LNCAP (cell line): ENCODE data around the gene STAP2.

ENCODE experiments used
- TF ChIP-seq, protein P1 (sequence below): fragments of 450-650 bp; IDR thresholded peaks from 2 replicates; pipeline ENCODE4 v1.5.1; 2017; ENCODE audit warnings: mild to moderate bottlenecking

The STAP2 gene

DNA sequence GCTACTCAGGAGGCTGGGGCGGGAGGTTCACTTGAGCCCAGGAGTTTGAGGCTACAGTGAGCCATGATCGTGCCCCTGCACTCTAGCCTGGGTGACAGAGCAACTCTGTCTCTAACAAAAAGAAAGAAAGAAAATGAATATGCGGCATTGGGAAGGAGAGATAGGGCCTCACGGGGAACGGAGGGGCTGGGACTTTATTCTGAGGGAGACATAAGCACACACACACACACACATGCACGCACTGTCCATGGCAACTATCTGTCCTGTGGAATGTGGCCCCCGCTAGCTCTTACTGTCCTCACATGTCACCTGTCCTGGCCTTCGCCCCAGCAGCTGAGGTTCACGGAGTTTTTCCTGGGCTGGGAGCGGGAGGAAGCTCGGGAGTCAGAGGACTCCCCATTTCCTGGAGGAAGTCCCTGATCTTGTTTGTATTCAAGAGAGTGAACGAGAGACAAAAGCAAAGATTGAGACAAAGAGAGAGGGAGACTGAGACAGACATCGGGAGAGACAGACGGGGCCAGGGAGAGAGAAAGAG is 654 bp downstream of the STAP2 start:
- TF ChIP-seq, protein P1, sequence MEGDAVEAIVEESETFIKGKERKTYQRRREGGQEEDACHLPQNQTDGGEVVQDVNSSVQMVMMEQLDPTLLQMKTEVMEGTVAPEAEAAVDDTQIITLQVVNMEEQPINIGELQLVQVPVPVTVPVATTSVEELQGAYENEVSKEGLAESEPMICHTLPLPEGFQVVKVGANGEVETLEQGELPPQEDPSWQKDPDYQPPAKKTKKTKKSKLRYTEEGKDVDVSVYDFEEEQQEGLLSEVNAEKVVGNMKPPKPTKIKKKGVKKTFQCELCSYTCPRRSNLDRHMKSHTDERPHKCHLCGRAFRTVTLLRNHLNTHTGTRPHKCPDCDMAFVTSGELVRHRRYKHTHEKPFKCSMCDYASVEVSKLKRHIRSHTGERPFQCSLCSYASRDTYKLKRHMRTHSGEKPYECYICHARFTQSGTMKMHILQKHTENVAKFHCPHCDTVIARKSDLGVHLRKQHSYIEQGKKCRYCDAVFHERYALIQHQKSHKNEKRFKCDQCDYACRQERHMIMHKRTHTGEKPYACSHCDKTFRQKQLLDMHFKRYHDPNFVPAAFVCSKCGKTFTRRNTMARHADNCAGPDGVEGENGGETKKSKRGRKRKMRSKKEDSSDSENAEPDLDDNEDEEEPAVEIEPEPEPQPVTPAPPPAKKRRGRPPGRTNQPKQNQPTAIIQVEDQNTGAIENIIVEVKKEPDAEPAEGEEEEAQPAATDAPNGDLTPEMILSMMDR: no peak

DNA sequence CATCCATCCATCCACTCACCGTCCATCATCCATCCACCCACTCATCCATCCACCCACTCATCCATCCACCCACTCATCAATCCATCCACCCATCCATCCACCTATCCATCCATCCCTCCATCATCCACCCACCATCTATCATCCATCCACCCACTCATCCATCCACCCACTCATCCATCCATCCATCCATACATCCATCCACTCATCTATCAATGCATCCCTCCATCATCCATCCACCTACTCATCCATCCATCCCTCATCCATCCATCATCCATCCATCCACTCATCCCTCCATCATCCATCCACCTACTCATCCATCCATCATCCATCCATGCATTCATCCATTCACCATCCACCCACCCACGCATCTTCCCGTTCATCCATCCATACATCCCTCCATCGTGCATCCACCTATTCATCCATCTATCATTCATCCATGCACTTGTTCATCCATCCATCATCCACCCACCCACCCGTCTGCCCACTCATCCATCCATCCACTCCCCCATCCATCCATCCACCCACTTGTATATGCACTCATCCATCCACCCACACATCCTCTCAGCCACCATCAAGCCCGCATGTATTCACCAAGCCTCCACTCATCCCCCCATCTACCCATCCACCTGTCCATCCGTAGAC is 3.6 kb downstream of the STAP2 start:
- TF ChIP-seq, protein P1: no peak

DNA sequence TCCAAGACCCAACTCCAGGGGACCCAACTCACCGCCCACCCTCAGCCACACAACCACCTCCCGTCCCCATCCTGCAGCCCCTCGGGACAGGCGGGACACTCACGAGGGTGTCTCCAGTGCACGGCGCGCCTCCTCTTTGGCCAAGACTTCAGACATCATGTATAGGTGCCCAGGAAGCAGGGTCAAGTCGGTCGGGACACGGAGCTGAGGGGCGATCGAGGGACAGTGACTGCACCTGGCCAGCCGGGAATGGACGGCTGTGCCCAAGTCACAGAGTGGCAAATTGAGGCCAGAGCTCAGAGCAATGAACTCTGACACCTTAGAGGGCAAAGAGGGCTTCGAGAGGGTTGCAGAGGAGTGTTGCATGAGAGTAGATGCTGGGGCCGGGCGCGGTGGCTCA is 8.8 kb downstream of the STAP2 start:
- TF ChIP-seq, protein P1: no peak

DNA sequence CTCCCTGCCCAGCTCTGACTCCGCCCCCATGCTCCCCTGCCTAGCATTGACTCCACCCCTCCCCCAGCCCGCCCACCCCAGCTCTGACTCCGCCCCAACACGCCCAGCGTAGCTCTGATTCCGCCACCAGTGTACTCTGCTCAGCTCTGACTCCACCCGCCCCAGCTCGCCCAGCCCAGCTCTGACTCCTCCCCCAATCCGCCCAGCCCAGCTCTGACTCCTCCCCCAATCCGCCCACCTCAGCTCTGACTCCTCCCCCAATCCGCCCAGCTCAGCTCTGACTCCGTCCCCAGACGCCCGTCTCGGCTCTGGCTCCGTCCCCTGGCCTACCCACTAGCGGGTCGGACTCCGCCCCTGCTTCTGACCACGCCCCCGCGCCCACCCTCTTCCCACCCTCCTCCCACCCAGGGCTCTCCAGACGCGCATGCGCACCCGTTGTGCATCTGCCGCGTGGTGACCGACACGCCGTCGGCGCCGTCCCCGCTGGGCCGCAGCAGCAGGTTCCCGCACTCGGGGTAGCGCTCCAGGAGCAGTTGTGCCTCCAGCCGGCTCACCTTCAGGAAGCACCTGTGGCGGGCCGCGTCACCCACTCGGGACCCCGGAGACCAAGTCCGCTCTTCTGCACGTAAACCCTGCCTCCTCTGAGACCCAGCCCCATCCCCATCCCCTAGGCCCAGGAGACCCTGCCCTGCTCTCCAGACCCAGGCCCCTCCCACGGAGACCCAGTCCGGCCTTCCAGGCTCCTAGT is 10.2 kb downstream of the STAP2 start:
- TF ChIP-seq, protein P1: no peak

DNA sequence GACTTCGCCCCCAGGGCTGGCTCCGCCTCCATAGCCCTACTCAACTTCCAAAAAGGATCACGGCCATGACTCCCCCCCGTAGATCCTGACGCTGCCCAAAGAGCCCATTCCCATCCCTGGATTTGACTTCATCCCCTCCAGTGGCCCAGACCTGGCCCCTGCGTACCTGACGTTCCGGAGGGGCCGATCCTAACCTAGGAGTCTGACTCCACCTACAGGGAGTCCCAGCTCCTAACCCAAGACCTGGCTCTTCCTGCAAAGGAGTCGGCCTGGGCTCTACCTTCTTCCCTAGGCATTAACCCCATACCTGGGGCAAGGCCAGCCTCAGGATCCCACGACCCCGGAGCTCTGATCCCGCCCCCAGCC is 10.8 kb downstream of the STAP2 start:
- TF ChIP-seq, protein P1: no peak

DNA sequence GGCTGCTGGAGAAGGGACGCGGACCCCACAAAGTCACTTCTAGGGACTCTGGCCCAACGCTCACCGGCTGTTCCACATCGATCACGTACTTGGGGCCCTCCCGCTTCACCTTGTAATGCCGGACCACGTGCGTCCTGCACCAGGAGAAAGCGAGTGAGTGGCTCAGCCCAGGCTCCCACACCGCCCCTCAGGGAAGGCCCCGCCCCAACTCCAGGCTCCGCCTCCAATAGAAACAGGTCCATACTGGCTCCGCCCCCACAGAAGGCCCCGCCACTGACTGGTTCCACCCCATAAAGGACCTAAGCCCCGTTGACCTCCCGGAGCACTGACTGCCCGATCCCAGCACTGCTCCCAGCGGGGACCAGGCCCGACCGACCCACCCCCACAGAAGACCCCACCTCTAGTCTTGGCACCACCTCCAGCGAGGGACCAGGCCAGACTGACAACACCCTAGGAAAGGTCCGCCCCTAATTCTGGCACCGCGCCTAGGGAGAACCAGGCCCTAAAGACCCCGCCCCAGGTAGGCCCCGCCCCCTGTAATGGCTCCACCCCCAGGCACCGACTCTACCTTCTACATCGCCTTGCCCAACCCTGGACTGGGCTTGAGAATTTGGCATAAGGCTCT is 11.3 kb downstream of the STAP2 start:
- TF ChIP-seq, protein P1: no peak

DNA sequence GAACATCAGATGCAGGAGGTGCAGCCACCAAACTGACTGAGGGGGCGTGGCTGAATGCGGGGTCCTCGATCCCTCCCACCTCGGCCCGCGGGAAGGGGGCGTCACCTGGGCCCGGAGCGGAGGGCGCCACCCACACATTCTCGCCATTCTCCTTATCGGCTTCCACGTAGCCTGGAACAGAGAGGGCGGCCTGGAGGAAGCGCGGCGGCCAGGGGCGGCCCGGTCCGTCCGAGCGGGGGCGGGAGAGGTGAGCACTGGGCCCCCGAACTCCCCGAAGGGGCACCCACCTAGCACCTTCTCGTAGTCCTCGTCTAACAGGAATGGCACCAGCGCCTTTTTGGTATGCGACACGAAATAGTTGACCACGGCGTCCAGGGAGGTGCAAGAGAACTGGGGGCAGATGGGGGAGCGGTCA is 11.8 kb downstream of the STAP2 start:
- TF ChIP-seq, protein P1: no peak
